ENCODE measurements around the gene SPATA2L.

SPATA2L gene

GRCh38 chr16:89656435-89657121 lies 44.9 kb downstream of the SPATA2L start:
- DNase-seq (ENCODE audit: low read depth) = no peak

- DNase-seq (ENCODE audit: low read depth) = no peak
Measured at GRCh38 chr16:89655062-89655643, 46.4 kb downstream of the SPATA2L start.

- DNase-seq (ENCODE audit: low read depth) = no peak
Measured at GRCh38 chr16:89653656-89654295, 47.7 kb downstream of the SPATA2L start.

GRCh38 chr16:89651584-89651983 lies 49.9 kb downstream of the SPATA2L start:
- no peak for DNase-seq (ENCODE audit: low read depth)

GRCh38 chr16:89646906-89647305 lies 54.6 kb downstream of the SPATA2L start:
- DNase-seq (ENCODE audit: low read depth) = no peak
